ENCODE results near the gene KIF21A.

Gene KIF21A

GRCh38 chr12:39389399-39390150, 53.3 kb downstream of the KIF21A start:
- no peak for DNase-seq

- DNase-seq = no peak
Measured at GRCh38 chr12:39386335-39386734, 56.6 kb downstream of the KIF21A start.

GRCh38 chr12:39383114-39383513, 59.8 kb downstream of the KIF21A start:
- DNase-seq = no peak

- no peak for DNase-seq
Measured at GRCh38 chr12:39380090-39380489, 62.8 kb downstream of the KIF21A start.

GRCh38 chr12:39378341-39378740, 64.6 kb downstream of the KIF21A start:
- DNase-seq = peak; percentile 21

DNA sequence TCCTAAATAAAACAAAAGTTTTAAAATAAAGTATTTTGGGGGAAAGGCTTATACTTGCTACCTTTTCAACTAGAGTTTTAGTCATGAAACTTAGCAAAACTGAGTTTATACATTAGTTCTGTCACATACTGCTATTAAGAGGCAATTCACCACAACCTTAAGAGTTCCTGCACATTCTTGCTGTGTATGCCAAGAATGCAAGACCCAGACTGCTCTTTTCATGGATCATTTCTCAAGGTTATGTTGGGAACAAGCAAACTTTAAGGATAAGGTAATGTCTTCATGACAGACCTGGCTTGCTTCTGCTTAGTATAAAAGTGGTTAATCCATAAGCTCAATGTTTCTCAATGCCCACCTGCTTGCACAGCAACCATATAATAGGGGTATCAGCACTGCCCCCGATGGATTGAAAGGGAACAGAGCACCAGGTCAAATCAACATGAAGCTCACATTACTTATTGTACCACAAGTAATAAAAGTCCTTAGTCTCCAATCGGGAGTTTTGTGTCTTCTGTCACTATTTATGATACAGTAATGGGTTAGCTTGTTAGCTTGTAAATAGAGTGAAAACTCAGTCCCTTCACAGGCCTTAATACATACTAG, 67.6 kb downstream of the KIF21A start:
- DNase-seq = no peak

DNA sequence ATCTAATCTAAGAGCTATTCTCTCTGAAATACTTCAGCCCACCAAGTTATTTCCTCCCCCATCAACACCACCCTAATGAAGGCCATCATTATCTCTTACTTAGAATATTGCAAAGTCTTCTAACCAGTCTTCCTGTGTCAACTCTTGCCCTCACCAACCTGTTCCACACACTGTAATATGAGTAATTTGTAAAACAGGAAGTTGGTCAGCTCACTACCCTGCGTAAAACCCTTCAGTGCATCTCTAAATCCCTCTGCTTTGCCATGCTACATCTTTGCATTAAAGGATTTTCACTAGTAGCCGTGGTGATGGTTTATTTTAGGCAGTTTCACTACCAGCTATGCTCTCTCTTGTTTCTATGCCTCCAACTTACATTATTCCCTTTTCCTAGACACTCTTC, 70.0 kb downstream of the KIF21A start:
- no peak for DNase-seq

GRCh38 chr12:39372204-39372925, 70.6 kb downstream of the KIF21A start:
- DNase-seq = no peak

GRCh38 chr12:39369756-39370155, 73.2 kb downstream of the KIF21A start:
- no peak for DNase-seq

DNA sequence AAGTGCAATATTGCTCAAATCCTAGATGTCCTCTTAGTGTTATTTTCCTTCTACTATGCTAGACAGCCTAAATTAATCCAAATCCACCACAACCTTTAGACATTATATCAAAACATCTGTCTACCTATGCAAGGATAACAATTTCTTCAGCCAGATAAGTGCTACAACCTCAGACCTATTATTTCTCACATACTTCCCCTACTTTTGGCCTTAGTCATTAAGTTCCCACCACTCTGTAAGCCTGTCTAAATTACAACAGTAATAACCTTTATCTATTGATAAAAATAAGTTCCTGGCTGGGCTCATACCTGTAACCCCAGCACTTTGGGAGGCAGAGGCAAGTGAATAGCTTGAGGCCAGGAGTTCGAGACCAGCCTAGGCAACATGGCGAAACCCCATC, 74.0 kb downstream of the KIF21A start:
- DNase-seq = no peak

- DNase-seq = no peak
Measured at GRCh38 chr12:39368096-39368495, 74.8 kb downstream of the KIF21A start.

DNA sequence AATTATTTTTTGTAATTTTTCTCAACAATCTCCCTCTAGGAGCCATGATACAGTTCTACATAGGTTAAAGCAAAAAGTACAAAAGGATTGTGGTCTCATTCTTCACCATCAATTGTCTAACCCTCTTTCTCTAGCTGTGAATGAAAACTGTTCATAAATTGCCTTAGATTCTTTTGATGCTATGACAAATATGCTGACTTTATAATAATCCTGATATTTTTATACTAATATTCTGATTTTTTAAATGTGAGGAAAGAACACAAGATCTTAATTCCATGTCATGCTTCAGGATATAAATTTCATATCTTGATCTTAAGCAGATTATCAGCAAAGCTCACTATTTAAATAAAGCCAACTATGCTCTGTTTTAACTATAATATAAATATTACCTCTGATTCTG, 75.4 kb downstream of the KIF21A start:
- no peak for DNase-seq

- no peak for DNase-seq
Measured at GRCh38 chr12:39365364-39366001, 77.4 kb downstream of the KIF21A start.

DNA sequence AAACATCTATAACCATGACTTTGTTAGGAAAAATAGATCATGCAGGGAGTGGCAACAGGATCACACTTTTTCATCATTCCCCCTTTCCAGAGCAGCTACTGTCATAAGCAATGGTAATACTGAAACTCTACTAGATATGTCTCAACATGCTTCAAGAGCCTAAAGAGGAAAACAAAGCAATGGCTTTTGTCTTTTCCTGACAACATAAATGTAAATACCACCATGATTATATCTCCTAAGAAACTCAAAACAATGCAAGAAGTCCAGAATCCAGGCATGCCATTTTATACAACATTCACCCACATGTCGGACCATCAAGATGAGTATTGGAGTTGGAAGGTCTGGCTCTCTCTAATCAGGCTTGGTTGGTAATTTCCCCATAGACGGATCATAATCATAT, 78.7 kb downstream of the KIF21A start:
- DNase-seq = no peak

DNA sequence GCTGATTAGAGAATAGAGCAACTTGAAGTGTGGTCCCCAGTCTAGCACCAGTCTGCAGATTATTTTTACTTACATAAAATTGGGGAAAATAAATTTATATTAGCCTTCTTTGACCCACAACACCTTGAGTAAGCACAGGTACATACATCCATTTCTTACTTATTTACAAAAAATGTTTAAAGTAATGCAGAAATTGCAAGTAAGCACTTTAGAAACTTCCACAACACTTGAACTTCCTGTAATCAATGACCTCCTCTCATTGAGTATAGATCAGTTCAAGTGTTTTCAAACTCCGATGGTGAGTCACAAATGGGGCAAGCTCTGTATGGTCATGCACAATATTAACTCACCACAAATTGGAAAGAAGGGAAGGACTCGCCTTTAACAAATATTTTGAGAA, 83.3 kb downstream of the KIF21A start:
- no peak for DNase-seq

DNA sequence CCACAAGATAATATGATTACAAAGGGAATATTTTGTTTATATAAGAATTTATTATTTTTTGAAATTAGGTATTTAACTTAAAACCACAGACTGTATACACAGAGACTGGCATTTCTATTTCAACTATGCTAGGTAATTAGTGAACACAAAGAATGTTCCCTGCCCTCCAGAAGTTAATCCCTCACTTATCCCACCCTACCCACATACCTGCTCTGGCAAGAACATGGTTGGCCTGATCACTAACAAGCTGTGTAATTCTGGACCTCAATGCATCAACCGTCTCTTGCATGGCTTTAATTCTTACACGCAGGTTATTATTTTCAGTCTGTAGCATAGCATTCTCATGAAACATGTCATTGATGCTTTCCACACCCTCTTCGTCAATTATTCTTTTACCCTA, 85.9 kb downstream of the KIF21A start:
- no peak for DNase-seq

DNA sequence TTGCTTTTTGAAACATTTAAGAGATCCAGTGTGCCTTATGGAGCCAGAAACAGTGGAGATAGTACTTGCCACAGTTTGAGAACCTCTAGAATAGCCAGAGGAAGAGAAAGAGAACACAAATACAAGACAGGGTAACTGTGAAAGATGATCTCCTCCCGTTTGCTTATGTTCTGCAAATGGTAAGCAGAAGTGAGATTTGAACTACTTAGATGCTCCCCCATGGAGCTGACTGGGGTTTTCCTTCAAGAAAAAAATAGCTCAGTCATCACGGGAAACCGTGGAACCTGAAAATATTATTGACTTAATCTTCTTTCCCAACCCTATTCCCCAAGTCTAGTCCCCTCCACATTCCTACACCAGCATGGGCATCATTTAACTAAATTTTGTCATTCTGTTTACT, 87.1 kb downstream of the KIF21A start:
- DNase-seq = no peak

DNA sequence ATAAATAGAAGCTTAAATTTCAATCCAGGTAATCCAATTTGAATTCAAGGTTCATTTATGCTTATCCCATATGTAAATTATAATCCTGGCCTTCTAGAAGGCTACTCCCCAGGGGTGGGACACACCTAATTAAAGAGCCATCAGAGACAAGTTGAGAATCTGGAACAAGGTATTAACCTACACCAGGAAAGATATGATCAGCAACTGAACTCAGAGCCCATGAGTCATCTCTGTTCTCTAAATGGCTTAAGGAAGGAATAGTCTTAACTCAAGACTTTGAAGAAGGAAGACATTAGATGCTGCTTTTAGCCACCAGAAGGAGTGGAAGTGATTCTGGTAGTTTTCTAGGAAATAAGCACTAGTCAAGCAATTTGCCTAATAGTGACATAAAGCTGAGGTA, 88.0 kb downstream of the KIF21A start:
- DNase-seq = no peak

GRCh38 chr12:39352471-39353017, 90.4 kb downstream of the KIF21A start:
- no peak for DNase-seq

GRCh38 chr12:39351153-39351552, 91.8 kb downstream of the KIF21A start:
- DNase-seq = no peak

- DNase-seq = no peak
Measured at GRCh38 chr12:39348941-39349626, 93.8 kb downstream of the KIF21A start.

GRCh38 chr12:39348523-39348922, 94.4 kb downstream of the KIF21A start:
- DNase-seq = no peak

DNA sequence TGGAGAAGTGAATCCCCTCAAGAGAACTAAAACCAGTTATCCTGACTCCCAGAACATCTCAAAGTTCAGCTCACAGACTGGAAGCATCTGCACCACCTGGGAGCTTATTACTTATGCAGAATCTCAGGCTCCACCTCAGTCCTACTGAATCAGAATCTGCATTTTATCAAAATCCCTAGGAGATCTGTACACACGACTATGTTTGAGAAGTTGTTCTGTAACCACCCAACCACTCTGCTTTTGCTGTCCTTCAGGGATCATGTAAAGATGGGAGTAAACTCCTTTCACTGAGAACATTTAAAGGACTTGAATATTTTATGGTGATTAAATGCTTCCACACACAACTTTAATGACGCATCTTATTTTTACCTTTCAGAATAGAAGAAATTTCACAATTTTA, 98.0 kb downstream of the KIF21A start:
- no peak for DNase-seq
